ENCODE measurements around the gene ZNF428.
"Not testable (repeated sequence)": the region's sequence is repeated elsewhere in the genome, so short reads cannot be mapped to it uniquely, and the experiment has no call there.

The ZNF428 gene

DNA sequence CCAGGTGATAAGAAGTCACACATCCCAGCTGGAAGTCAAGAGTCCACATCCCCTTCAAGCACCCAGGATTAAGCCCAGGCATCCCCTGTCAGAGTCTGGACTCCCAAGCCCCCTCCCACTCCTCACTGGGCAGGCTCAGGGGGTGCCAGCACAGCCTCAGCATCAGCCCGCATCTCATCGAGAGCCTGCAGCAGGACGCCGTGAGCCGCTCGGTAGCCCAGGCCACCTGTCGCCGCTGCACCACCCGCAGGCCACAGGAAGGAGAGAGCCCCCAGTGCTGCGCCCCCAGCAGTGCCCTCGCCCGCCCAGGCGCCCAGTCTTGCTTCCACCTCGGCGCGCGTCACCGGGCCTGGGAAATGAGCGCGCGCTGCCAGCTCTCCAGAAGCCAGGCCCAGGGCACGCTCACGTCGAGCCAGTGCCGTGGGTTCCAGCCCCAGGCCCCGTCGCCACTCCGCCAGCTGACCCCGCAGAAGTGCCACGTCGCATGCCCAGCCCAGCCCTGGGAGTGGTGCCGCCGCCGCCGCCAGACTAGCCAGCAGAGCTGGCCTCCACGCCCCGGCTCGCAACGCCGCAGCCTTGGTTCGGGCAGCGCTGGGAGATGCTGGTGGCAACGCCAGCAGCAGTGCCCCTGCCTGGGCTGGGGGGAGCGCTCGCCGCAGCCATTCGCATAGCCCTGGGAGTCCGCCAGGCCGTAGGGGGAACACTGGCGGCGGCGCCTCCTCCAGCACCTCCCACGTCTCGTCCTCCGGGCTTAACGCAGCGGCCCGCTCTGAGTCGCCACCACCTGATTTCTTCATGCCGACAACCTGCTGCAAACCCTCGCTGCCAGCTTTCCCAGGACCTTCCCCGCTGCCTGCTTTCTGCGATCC lies 27.3 kb downstream of the ZNF428 start:
- no peaks in the 10 kb centered on the region for H3K9me2 ChIP-seq (replicated peaks; ENCODE audit: low read depth, low read length)
- no peak overlapping the region for H3K4me2 ChIP-seq (ENCODE audit: low read depth, low read length, poor library complexity, severe bottlenecking)
- 0 out of 2 replicates have a peak, but pooled peaks cover 4% of the 10 kb centered on the region for H3F3A ChIP-seq (ENCODE audit: low read depth)
- no peak overlapping the region for H3K4me3 ChIP-seq (ENCODE audit: low read length, poor library complexity, severe bottlenecking)
- no peak overlapping the region for H2AFZ ChIP-seq (ENCODE audit: low read length)
- no peaks in the 10 kb centered on the region for H3K9me3 ChIP-seq (ENCODE audit: insufficient read depth, low read depth, low read length)
- H3K9ac ChIP-seq (ENCODE audit: low read depth, low read length, poor library complexity, severe bottlenecking), result no peak overlapping the region
- H3K27me3 ChIP-seq (ENCODE audit: insufficient read depth, low read length, poor library complexity, severe bottlenecking), result no peaks in the 10 kb centered on the region
- H3K79me2 ChIP-seq (ENCODE audit: insufficient read depth, low read length), result peaks cover 49% of the 10 kb centered on the region
- no peak for TF ChIP-seq EZH2phosphoT487 (IDR thresholded peaks at IDR 0.05; ENCODE audit: borderline replicate concordance)
- TF ChIP-seq, protein P1, sequence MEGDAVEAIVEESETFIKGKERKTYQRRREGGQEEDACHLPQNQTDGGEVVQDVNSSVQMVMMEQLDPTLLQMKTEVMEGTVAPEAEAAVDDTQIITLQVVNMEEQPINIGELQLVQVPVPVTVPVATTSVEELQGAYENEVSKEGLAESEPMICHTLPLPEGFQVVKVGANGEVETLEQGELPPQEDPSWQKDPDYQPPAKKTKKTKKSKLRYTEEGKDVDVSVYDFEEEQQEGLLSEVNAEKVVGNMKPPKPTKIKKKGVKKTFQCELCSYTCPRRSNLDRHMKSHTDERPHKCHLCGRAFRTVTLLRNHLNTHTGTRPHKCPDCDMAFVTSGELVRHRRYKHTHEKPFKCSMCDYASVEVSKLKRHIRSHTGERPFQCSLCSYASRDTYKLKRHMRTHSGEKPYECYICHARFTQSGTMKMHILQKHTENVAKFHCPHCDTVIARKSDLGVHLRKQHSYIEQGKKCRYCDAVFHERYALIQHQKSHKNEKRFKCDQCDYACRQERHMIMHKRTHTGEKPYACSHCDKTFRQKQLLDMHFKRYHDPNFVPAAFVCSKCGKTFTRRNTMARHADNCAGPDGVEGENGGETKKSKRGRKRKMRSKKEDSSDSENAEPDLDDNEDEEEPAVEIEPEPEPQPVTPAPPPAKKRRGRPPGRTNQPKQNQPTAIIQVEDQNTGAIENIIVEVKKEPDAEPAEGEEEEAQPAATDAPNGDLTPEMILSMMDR (conservative IDR thresholded peaks at IDR 0.05; ENCODE audit: low read length), result no peak
- H3K4me1 ChIP-seq (ENCODE audit: insufficient read depth, low read length, poor library complexity, severe bottlenecking), result peaks cover 23% of the 10 kb centered on the region
- H3K36me3 ChIP-seq (ENCODE audit: insufficient read depth, low read length), result peaks cover 8% of the 10 kb centered on the region; the same call in 1 of the 2 replicates
- peaks cover 14% of the 10 kb centered on the region for H4K20me1 ChIP-seq (ENCODE audit: insufficient read depth, low read length, poor library complexity, severe bottlenecking)

DNA sequence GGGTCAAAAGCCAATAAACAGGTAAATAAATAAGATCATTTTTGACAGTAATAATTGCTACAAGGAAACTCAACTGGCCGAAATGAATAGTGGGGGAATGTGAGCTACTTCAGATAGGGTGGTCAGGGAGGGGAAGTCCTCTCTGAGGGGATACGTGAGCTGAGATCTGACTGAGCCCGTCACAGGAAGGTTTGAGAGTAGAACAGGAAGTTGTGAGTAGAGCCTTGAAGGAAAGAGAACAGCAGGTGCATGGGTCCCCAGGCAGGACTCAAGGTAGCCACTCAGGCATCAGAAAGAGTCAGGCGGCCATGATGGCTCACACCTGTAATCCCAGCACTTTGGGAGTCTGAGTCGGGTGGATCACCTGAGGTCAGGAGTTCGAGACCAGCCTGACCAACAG lies 29.8 kb downstream of the ZNF428 start:
- H3K4me2 ChIP-seq (ENCODE audit: low read depth, low read length, poor library complexity, severe bottlenecking), result peak overlapping the region; percentile 33
- H4K20me1 ChIP-seq (ENCODE audit: insufficient read depth, low read length, poor library complexity, severe bottlenecking), result peaks cover 14% of the 10 kb centered on the region
- no peaks in the 10 kb centered on the region for H3K9me3 ChIP-seq (ENCODE audit: insufficient read depth, low read depth, low read length)
- no peak overlapping the region for H2AFZ ChIP-seq (ENCODE audit: low read length)
- H3K36me3 ChIP-seq (ENCODE audit: insufficient read depth, low read length), result peaks cover 8% of the 10 kb centered on the region; the same call in 1 of the 2 replicates
- peaks cover 15% of the 10 kb centered on the region for H3K4me1 ChIP-seq (ENCODE audit: insufficient read depth, low read length, poor library complexity, severe bottlenecking)
- H3F3A ChIP-seq (ENCODE audit: low read depth), result 0 out of 2 replicates have a peak, but pooled peaks cover 4% of the 10 kb centered on the region
- H3K9me2 ChIP-seq (replicated peaks; ENCODE audit: low read depth, low read length), result no peaks in the 10 kb centered on the region
- H3K79me2 ChIP-seq (ENCODE audit: insufficient read depth, low read length), result peaks cover 55% of the 10 kb centered on the region
- no peak overlapping the region for H3K4me3 ChIP-seq (ENCODE audit: low read length, poor library complexity, severe bottlenecking)
- no peaks in the 10 kb centered on the region for H3K27me3 ChIP-seq (ENCODE audit: insufficient read depth, low read length, poor library complexity, severe bottlenecking)
- H3K9ac ChIP-seq (ENCODE audit: low read depth, low read length, poor library complexity, severe bottlenecking), result no peak overlapping the region
- no peak for TF ChIP-seq EZH2phosphoT487 (IDR thresholded peaks at IDR 0.05; ENCODE audit: borderline replicate concordance)
- TF ChIP-seq, protein P1 (conservative IDR thresholded peaks at IDR 0.05; ENCODE audit: low read length), result no peak

DNA sequence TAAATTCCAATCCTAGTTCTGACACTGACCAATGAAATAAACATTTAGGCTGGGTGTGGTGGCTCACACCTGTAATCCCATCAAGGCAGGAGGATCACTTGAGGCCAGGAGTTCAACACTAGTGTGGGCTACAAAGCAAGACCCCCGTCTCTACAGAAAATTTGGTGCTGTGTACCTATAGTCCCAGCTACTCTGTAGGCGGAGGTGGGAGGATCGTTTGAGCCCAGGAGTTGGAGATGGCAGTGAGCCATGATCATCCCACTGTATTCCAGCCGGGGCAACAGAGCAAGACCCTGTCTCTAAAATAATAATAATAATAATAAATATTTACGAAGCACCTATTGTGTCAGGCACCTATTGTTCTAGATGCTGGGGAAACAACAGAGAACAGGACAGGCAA lies 30.2 kb downstream of the ZNF428 start:
- H3K4me2 ChIP-seq (ENCODE audit: low read depth, low read length, poor library complexity, severe bottlenecking), result peak overlapping the region; percentile 33
- H3K9me2 ChIP-seq (replicated peaks; ENCODE audit: low read depth, low read length), result no peaks in the 10 kb centered on the region
- peaks cover 58% of the 10 kb centered on the region for H3K79me2 ChIP-seq (ENCODE audit: insufficient read depth, low read length)
- H4K20me1 ChIP-seq (ENCODE audit: insufficient read depth, low read length, poor library complexity, severe bottlenecking), result peaks cover 12% of the 10 kb centered on the region
- peaks cover 19% of the 10 kb centered on the region for H3K4me1 ChIP-seq (ENCODE audit: insufficient read depth, low read length, poor library complexity, severe bottlenecking)
- H3K9me3 ChIP-seq (ENCODE audit: insufficient read depth, low read depth, low read length), result no peaks in the 10 kb centered on the region
- no peak overlapping the region for H3K9ac ChIP-seq (ENCODE audit: low read depth, low read length, poor library complexity, severe bottlenecking)
- H3K36me3 ChIP-seq (ENCODE audit: insufficient read depth, low read length), result peaks cover 8% of the 10 kb centered on the region; the same call in 1 of the 2 replicates
- 0 out of 2 replicates have a peak, but pooled peaks cover 4% of the 10 kb centered on the region for H3F3A ChIP-seq (ENCODE audit: low read depth)
- no peak overlapping the region for H2AFZ ChIP-seq (ENCODE audit: low read length)
- TF ChIP-seq, protein P1 (conservative IDR thresholded peaks at IDR 0.05; ENCODE audit: low read length), result no peak
- TF ChIP-seq EZH2phosphoT487 (IDR thresholded peaks at IDR 0.05; ENCODE audit: borderline replicate concordance), result no peak
- no peaks in the 10 kb centered on the region for H3K27me3 ChIP-seq (ENCODE audit: insufficient read depth, low read length, poor library complexity, severe bottlenecking)
- H3K4me3 ChIP-seq (ENCODE audit: low read length, poor library complexity, severe bottlenecking), result no peak overlapping the region

DNA sequence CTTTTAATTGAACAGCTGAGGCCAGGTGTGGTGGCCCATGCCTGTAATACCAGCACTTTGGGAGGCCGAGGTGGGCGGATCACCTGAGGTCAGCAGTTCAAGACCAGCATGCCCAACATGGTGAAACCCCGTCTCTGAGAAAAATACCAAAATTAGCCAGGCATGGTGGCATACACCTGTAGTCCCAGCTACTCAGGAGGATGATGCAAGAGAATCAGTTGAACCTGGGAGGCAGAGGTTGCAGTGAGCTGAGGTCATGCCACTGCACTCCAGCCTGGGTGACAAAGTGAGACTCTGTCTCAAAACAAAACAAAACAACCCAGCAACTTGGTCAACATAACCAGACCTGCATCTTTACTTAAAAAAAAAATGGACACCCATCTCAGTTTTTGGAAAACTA lies 32.4 kb downstream of the ZNF428 start:
- Histone ChIP-seq H3K4me2 (ENCODE audit: low read depth, low read length, poor library complexity, severe bottlenecking) (peak overlapping the region; percentile 10), H3K79me2 (ENCODE audit: insufficient read depth, low read length) (peaks cover 60% of the 10 kb centered on the region), H3K4me1 (ENCODE audit: insufficient read depth, low read length, poor library complexity, severe bottlenecking) (peaks cover 37% of the 10 kb centered on the region)
- not testable (repeated sequence) for H3K9me2 ChIP-seq (replicated peaks; ENCODE audit: low read depth, low read length); H4K20me1 ChIP-seq (ENCODE audit: insufficient read depth, low read length, poor library complexity, severe bottlenecking); H3K9me3 ChIP-seq (ENCODE audit: insufficient read depth, low read depth, low read length); H2AFZ ChIP-seq (ENCODE audit: low read length); H3F3A ChIP-seq (ENCODE audit: low read depth); H3K9ac ChIP-seq (ENCODE audit: low read depth, low read length, poor library complexity, severe bottlenecking); H3K36me3 ChIP-seq (ENCODE audit: insufficient read depth, low read length); H3K4me3 ChIP-seq (ENCODE audit: low read length, poor library complexity, severe bottlenecking); H3K27me3 ChIP-seq (ENCODE audit: insufficient read depth, low read length, poor library complexity, severe bottlenecking)

Data from Loucy (cell line).